HG03442 (cell line): ENCODE measurements around the gene NDRG2.
"Not testable (repeated sequence)": the region's sequence is repeated elsewhere in the genome, so short reads cannot be mapped to it uniquely, and the experiment has no call there.

Experiments
- ATAC-seq: cut with Tn5 transposase; IDR thresholded peaks from one replicate; pipeline ENCODE4 v1.9.1; 2021; ENCODE audit warnings: mild to moderate bottlenecking, moderate library complexity; ENCODE audit not compliant: unreplicated experiment

NDRG2 gene

GRCh38 chr14:21056520-21057163, 31.8 kb upstream of the NDRG2 start:
- no peak for ATAC-seq

GRCh38 chr14:21055432-21056117, 30.7 kb upstream of the NDRG2 start:
- no peak for ATAC-seq

DNA sequence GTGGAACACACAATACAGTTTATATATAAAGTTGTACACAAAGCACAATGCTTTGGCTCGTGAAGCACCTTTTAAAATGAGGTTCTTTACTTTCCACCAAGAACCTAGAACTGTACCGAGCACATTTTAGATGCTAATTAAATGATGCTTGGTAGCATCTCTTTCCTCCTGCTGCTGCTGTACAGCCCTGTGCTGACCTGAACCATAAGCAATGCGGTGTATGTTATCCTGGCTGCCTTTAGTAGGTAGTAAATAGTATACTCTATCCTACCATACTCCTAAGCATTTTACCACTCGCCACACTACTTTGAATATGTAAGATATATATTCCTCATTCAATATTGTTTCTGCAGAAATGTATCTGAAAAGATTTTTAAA, 29.9 kb upstream of the NDRG2 start:
- ATAC-seq = no peak

GRCh38 chr14:21054123-21054767, 29.4 kb upstream of the NDRG2 start:
- ATAC-seq = no peak

DNA sequence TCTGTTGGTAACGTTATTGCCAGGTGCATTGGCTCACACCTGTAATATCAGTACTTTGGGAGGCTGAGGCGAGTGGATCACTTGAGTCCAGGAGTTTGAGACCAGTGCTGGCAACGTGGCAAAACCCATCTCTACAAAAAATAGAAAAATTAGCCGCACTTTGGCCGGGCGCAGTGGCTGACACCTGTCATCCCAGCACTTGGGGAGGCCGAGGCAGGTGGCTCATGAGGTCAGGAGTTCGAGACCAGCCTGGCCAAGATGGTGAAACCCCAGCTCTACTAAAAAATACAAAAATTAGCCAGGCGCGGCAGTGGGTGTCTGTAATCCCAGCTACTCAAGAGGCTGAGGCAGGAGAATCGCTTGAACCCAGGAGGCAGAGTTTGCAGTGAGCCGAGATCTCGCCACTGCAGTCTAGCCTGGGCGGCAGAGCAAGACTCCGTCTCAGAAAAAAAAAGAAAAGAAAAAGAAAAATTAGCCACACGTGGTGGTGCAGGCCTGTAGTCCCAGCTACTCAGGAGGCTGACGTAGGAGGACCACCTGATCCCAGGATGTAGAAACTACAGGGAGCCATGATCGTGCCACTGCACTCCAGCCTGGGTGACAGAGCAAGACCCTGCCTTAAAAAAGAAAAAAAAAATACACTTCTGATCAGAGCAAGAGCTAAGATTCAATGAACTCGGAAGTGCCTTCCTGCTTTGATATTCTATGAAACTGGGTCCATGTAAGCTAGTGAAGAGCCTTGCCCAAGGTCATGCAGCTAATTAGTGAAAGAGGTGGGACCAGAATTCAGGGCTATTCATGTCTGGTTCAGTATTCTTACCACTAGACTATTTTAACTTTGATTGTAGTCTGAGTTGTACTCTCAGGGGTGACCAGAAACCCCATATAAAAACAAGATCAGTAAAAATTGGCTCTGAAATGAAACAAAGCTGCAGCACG, 28.6 kb upstream of the NDRG2 start:
- no peak for ATAC-seq

GRCh38 chr14:21050597-21050996, 25.7 kb upstream of the NDRG2 start:
- no peak for ATAC-seq

DNA sequence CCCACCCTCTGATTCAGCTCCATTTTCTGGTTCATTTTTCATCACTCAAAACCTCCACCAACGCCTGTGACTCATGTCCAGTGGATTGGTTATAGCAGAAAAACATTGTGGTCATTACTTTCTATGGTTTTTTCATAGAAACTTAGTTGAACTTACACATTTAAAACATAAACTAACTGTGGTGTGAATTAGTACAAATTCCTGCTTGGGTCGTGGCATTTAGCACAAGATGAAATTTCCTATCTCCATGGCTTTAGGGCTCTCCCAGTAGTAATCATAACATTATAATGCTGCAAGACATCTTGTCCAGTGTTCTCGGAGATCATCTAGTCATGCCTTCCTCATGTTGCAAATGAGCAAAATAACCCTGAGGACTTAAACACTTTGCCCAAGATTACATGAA, 24.4 kb upstream of the NDRG2 start:
- no peak for ATAC-seq

DNA sequence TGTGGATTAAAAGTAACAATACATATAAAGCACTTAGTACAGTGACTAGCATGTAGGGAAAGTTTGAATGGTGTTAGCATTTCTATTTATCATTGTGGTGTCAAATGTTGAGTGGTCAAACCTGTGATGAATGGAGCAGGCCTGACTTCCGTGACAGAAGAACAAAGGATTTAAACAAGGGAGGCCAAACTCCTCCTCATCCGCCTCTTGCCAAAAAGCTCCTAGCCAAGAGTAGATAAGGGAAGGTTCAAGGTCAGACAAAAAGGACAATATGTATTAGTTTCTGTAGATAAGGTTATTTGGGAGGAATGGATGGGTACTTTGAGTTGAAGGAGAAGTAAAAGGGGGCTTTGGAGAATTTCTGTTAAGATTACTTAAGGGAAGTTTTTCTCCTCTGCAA, 23.8 kb upstream of the NDRG2 start:
- no peak for ATAC-seq

- no peak for ATAC-seq
These were observed 22.5 kb upstream of the NDRG2 start for GRCh38 chr14:21047378-21047781.

- ATAC-seq = no peak
These were observed 19.2 kb upstream of the NDRG2 start for GRCh38 chr14:21043974-21044618.

DNA sequence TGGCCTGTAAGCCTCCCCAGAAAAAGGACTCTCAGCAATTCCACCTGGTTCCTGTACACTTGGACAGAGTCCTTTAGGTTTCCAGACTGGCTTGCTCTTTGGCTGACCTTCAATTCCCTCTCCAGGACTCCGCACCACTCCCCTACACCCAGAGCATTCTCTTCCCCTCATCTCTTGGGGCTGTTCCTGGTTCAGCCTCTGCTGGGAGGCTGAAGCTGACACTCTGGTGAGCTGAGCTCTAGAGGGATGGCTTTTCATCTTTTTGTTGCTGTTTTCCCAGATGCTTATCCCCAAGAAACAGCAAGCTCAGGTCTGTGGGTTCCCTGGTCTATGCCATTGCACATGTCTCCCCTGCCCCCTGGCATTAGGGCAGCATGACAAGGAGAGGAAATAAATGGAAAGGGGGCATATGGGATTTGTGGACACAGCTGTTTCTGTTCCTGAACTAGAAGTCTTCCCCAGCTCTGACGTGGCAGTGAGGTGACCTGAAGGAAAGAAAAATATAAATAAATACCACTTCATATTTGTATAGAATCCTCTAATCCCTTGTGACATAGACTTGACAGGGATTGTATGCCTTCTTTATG, 18.6 kb upstream of the NDRG2 start:
- ATAC-seq = no peak

GRCh38 chr14:21042918-21043317, 18.1 kb upstream of the NDRG2 start:
- no peak for ATAC-seq

DNA sequence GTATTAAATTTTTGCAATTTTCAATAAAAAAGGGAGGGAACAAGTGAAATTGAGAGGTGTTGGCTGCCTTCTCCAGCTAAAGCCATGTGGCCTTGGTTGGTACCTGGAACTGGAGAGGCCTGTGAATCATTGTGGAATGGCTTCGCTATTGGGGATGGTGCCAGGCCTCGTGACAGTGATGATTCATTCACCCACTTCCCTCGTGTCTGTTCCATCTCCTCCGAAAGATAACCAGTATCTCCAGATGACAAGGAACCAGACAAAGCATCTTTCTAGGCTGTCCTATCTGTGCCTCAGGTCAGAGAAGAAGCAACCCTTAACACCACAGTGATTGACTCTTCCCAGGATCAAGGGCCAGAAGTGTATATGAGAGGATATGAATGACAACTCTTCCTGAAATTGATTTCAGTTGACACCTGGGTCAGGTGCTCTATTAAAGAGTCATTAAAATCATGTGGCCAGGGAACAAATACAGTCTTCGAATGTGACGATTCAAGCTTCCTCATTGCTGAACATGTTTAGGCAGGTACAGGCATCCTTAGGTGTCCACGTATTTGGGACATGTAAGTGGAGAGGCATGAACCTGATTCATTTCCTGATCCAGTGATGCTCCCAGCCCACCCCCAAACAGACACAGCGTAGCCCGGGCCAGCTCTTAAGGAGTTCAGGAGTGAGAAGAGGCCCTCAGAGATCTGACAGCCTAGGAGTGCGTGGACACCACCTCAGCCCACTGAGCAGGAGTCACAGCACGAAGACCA, 17.0 kb upstream of the NDRG2 start, which contains the start of gene RNASE7:
Gene RNASE7, plus strand, starts transcription at position 687 of the 758 bp plus-strand sequence. CDS start 631 bp downstream, outside the sequence.
- ATAC-seq = no peak

DNA sequence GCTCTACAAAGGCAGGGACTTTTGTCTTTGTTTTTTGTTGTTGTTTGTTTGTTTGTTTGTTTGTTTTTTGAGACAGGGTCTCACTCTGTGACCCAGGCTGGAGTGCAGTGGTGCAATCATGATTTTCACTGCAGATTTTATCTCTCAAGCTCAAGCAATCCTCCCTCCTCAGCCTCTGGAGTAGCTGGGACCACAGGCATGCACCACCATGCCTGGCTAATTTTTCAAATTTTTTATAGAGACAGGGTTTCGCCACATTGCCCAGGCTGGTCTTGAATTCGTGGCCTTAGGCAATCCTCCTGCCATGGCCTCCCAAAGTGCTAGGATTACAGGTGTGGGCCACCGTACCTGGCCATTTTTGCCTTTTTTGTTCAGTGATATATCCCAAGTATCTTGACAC, 16.1 kb upstream of the NDRG2 start:
- not testable (repeated sequence) for ATAC-seq

GRCh38 chr14:21040370-21040925, 15.6 kb upstream of the NDRG2 start:
- ATAC-seq = no peak

GRCh38 chr14:21039585-21040369, 14.9 kb upstream of the NDRG2 start:
- ATAC-seq = peak; percentile 55

- no peak for ATAC-seq
These were observed 13.9 kb upstream of the NDRG2 start for GRCh38 chr14:21038441-21039422.
